HG02840 (cell line): ENCODE results near the gene CDK10.

Experiments used
- ATAC-seq: cut with Tn5 transposase; IDR thresholded peaks from one replicate; pipeline ENCODE4 v1.9.1; 2021; ENCODE audit warnings: mild to moderate bottlenecking, moderate library complexity, moderate number of reproducible peaks; ENCODE audit not compliant: unreplicated experiment, low FRiP score

The CDK10 gene

DNA sequence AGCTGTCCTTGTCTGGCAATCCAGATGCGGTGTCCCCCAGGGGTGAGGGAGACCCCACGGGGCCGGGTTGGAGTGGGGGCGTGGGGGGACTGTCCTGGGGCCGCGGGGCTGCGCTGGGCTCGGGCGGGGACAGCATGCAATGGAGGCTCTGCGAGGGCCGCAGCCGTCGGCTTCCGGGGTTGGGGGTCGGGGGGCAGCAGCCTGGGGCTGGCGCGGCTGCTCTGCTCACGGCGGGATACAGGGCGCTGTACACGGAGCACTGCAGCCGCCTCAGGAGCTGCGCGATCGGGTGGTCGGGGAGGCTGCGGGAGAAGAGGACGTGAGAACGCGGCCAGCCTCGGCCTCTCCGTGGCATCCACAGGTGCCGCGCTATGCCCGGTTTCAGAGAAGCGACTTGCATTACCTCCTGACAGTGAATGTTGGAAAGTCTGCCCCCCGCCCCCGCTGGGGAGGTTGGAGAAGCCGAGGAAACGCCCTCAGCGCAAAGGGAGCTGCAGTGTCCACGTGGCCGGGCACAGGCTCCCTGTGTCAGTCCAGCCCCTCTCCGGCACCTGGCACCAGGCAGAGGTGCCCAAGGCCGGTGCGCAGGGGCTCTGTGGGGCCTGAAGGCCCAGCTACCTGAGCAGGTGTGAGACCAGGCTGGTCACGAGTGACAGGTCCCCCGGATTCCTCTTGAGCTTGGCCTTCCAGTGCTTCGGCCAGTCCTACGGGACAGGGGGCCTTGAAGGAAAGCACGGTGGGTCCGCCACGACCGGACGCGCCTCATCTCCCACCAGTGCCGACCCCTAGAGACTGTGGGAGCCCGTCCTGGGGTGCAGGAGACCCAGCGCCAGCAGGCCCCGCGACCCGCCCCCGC lies 24.4 kb downstream of the CDK10 start:
- ATAC-seq: no peak

DNA sequence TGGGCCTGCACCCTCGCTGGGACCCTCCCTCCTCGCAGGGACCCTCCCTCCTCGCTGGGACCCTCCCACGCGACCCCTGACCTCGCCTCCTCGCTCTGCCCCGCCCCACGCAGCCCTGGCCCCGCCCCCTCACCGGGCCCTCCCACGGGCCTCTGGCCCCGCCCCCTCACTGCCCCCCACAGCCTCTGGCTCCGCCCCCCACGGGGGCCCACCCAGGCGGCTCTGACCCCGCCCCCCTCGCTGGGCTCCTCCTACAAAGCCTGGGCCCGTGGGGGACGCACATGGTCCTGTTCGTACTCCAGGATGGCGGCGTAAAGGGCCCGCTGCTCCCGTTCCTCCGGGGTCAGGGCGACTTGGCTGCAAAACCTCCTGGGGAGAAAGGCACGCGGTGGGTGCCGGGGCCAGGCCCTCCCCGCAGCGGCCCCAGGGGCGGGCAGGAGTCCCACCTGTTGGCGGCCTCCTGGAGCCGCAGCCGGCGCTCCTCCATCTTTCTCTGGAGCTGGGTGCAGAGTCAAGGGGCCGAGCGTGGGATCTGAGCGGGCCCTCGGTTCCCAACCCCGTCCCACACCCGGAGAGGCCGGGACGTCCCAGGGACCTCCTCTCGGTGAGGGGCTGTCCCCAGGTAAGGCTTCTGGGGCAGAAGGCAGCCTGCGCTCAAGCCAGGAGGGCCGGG lies 25.2 kb downstream of the CDK10 start:
- no peak for ATAC-seq

DNA sequence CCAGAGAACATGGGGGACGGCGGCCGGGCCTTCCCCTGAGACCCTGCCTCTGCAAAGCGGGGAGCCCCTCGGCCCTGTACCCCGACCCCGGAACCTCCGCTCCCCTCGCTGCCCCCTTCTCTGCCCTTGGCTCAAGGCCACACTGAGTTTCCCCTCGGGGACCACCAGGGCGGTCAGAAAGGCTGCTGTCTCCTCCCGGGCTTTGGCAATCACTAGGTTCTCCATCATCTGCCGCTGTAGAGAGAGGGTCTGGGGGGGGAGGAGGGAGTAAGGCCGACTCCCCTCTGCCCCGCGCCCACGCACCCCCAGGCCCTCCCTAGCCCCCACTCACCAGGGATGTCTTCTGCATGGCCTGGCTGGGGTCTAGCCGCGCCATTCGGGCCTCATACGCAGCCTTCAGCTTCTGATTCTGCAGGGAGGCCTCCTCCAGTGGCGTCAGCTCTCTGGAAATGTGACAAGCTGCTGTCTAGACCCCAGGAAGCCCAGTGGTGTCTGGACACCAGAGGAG lies 25.8 kb downstream of the CDK10 start:
- no peak for ATAC-seq

DNA sequence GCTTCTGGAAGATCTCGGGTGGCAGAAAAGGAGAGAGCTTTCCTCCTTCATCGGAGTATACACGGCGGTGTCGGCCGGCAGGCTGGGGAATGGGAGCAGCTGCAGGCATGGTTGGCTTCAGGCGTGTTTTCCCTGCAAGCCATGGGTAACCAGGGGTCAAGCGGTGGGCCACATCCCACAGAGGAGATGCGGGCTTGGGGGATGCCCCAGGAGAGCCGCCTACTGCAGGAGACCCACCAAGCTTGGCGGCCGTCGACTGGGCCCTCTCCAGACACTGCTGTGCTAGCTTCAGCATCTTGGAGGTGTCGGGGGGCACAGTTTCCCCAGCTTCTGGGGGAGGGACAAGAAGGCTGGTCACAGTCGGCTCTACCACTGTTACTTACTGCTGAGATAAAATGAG lies 30.0 kb downstream of the CDK10 start:
- ATAC-seq: no peak

DNA sequence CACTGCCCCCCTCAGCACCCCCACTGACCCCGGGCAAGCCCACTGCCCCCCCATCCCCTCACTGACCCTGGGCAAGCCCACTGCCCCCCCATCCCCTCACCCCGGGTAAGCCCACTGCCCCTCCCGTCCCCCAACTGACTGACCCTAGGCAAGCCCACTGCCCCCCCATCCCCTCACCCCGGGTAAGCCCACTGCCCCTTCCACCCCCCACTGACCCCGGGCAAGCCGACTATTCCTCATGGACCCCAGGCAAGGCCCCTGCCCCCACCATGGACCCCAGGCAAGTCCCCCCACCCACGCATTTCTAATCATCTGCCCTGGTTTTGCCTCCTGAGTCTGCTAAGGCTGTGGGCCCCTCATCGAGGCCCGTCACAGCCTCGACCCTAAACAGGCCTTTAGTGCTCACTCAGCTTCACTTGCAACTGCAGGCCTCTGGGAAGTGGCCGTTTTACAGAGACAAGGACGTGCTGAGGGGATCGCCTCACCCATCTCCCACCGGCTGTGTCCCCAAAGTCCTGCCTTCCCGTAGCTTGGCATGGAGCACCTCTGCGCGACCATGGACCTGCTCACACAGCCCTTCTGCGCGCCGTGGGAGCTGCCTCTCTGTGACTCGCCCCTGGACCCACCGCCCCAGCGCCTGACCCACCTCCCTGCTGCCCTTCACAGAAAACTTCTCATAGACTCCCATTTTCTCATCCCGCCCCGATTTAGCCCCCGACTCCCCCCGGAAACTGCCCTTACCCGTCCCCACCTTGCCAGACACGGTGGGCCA lies 30.6 kb downstream of the CDK10 start:
- no peak for ATAC-seq

DNA sequence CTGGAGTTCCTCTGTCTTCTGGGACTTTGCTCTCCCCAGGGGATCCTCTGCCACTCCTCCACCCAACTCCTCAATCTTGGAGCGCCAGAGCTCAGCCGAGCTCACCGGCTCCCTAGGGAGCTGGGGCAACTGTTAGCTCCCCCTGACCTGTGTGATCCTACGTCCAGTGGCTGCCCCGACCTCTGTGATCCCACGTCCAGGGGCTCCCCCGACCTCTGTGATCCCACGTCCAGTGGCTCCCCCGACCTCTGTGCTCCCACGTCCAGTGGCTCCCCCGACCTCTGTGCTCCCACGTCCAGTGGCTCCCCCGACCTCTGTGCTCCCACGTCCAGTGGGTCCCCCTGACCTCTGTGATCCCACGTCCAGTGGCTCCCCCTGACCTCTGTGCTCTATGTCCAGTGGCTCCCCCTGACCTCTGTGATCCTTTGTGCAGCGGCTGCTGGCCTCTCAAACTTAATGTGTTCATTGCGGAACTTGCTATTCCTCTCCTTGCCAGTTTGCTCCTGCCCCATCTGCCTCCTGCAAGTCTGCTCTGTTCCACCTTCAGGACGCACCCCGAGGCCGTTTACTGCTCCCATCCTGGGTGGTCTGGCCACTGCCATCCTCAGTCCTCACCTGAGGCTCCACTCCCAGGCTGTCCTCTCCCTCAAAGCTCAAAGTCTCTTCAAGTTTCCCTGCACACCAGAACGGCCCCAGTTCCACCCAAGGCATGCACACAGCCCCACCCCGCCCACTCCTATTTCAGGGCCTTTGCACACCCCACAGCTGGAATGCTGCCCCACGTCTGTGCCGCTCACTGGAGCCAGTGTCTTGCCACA lies 31.4 kb downstream of the CDK10 start:
- ATAC-seq: no peak

DNA sequence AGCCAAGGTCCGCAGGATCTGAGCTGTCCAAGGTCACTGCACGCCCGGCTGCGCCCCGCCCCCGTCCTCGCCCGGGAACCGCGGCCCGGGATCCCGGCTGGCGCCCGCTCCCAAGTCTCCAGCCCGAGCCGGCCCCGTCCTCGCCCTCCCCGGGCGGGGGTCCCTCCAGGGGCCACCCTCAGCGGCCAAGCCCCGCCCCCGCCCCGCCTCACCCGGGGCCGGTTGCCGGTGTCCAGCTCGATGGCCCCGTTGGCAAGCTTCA lies 34.0 kb downstream of the CDK10 start:
- ATAC-seq: peak; percentile 23

DNA sequence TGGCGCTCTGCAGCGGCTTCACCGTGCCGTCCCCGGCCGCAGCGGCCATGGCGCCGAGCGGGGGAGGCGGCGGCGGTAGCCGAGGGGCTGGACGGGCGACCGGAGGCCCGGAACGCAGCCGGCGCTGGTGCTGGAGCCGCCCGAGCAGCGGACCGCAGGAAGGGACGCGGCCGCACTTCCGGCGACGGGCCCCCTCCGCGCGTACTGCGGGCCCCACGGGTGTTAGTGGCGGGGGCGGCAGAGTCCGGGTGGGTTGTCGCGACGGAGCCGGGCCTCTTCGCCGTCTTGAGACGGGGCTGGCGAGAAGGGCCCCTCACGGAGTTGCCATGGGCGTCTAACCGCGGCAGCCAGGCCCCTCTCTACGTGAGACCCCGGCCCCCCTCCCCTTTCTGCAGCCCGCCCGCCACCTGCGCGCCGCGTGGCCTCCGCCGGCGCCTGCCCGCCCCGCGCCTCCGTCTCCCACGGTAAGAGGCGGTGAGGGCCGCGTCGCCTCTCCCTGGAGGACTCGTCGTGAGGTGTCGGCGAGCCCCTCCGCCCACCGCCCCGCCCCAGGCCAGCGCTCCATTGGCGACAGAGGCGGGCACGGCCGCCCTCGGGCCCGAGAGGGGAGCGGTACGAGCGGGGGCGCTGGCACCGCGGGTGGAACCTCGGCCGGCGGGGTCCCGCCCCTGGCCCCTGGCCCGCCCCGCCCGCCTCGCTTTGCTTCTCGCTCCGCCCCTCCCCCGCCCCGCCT lies 34.5 kb downstream of the CDK10 start, which contains the start of the genes VPS9D1 and ZNF276:
TSS of gene VPS9D1 (minus strand) at position 86 of the 733 bp plus-strand sequence. CDS start at position 49, 37 bp downstream.
TSS of gene ZNF276 (plus strand) at position 725 of the 733 bp plus-strand sequence. CDS start 104 bp downstream, outside the sequence.
- peak; percentile 50 for ATAC-seq

DNA sequence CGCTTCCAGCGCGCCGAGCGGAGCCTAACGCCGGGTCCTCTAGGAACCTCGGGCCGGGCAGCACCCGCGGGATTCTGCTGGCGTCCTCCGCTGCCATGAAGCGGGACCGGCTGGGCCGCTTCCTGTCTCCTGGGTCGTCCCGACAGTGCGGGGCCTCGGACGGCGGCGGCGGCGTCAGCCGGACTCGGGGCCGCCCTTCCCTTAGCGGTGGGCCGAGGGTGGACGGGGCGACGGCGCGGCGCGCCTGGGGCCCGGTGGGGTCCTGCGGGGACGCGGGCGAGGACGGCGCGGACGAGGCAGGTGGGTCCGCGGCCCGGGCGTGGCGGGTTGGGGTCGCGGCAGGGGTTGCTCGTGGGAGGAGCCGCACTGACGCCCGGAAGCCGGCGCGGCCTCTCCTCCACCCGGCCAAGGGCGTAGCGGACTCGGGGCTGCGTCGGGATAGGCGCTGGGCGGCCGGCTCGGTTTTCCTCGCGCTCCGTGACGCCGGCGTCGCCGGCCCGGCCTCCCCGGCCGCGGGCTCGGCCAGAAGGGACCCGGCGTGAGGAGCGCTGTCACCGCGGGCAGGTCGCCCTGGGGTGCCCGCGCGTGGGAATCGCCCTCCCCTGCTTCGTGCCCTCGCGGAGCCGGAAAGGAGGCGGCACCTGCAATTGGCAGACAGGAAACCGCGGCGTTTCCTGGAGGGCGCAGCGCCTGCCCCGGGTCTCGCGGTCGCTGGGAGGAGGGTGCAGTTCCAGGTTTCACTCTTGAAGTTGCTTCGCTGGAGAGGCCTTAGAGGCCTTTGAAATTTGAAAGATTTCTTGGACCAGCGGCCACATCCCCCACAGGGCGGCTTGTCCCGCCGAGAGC lies 35.3 kb downstream of the CDK10 start:
- ATAC-seq: peak; percentile 33

DNA sequence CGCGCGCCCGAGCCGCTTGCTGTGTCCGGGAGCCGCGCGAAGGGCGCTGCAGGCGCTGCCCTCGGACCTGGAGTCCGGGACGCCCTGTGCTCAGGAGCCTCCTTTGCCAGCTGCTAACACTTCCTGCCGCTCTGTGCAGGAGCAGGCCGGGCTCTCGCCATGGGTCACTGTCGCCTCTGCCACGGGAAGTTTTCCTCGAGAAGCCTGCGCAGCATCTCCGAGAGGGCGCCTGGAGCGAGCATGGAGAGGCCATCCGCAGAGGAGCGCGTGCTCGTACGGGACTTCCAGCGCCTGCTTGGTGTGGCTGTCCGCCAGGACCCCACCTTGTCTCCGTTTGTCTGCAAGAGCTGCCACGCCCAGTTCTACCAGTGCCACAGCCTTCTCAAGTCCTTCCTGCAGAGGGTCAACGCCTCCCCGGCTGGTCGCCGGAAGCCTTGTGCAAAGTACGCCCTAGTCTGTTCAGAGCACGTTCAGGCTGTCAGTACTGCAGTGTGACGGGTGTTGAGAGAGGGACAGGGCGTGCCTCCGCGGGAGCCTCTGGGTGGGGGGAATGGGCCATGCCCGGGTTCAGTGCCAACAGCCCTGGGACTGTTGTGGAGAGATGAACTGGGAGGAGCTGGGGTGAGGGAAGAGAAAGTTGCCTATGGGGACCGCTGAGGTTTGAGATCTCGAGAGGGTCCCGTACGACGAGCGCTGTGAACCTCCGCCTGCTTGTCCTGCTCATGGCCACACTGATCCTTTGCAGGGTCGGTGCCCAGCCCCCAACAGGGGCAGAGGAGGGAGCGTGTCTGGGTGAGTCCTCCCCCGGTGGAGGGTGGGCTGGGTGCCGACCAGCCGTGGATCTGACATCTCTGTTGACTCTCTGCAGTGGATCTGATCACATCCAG lies 36.1 kb downstream of the CDK10 start:
- ATAC-seq: peak; percentile 8

DNA sequence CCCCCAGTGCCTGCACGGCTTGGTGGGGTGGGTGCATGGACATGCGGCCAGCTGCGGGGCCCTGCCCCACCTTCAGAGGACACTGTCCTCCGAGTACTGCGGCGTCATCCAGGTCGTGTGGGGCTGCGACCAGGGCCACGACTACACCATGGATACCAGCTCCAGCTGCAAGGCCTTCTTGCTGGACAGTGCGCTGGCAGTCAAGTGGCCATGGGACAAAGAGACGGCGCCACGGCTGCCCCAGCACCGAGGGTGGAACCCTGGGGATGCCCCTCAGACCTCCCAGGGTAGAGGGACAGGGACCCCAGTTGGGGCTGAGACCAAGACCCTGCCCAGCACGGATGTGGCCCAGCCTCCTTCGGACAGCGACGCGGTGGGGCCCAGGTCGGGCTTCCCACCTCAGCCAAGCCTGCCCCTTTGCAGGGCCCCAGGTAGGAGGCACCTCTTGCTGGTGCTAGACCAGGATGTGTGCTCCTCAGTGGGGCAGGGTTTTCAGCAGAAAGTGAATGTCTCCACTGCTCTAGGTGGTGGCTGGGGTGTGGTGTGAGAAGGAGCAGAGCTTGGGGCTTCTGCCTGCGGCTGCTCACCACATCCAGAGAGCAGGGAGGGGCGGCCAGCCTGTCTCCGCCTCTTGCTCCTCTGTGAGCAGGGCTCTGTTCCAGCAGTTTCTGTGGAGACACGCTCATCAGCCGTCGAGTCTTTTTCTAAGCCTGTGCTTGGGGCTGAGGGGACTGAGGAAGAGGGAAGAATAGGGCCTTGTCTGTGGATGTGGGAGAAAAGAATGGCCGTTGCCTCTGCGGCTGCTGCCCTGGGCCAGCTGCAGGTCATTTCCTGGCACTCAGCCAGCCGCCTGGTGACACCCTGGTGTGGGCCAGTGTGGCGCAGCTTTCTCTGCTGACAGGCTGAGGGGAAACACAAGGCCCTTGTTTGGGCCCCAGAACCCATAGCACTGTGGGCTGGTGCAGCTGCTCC lies 37.1 kb downstream of the CDK10 start:
- no peak for ATAC-seq

DNA sequence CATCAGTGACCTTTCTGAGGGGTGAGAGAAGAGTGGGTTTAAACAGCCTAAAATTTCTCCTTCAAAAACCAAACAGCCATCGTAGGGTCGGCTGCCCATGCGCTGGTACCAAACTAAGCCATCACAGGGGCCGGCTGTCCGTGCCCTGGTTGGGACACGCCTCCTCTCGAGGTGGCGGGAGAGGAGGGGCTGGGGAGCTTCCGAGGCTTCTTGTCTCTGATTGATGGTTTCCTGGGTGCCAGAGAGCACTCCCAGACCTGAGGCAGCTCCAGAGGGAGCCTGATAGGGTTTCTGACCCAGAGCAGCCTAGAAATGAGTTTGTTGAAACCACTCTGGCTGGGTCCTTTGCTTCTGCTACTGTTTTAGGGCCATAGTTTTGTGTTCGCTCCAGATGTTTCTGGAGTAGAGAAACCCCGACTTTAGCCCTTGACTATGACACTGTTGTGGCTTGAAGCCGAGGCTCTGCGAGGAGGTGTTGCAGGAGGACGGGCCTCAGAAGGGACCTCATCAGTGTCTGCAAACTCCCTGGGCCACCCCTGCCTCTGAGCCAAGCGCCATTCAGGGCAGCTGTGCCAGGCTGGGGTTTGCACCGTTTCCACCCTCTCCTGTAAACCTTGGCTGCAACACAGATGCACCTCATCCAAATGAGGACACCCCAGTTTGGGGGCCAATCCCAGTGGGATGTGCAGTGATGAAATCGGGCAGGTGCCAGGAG lies 41.1 kb downstream of the CDK10 start:
- no peak for ATAC-seq

DNA sequence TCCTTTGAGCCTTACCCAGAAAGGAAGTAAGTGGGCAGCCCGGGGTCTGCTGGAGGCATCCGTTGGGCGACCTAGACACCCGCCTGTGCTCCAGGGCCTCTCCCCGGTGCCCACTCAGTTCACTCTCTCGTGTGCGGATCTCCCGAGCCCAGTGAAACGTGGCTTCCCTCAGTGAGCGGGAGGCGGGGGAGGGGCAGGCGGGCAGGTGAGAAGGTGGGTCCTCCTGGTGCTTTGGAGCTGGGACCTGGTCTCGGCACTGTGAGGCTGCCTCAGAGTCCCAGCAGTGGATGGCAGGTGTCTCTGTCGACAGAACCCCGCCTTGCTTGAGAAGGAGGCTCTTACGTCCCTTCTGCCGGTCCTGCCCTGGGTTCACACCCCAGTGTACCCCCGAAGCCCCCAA lies 42.8 kb downstream of the CDK10 start:
- no peak for ATAC-seq

DNA sequence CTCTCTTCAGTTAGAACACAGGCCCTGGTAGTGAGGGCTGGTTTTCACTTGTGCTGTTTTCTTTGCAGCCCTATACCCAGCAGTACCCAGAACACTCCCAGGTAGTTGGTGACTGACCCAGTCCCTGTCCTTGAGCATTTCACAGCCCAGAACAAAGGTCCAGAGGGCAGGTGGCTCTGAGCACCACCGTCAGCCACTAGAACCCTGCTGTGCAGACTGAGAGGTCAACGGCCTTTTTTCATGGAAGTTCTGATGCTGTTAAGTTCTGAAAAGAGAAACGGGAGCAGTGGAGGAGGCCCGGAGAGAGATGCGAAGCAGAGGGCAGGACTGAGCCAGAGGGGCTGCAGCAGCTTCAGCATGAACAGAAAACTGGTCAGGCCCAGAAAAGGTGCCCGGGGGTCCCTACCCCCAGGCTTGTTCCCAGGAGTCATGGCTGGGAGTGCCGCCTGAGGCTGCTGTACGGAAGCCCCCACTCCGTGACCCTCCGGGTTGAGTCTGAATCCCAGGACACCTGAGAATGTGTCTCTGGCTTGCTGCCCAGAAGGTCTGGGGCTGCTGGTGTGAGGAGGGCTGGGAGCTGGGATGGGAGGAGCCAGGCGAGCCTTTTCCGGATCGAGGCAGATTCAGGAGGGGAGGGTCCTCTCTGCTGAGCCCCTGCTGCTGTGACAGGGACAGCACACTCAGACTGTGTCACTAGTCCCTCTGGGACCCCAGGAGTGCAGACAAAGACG lies 43.5 kb downstream of the CDK10 start:
- no peak for ATAC-seq

DNA sequence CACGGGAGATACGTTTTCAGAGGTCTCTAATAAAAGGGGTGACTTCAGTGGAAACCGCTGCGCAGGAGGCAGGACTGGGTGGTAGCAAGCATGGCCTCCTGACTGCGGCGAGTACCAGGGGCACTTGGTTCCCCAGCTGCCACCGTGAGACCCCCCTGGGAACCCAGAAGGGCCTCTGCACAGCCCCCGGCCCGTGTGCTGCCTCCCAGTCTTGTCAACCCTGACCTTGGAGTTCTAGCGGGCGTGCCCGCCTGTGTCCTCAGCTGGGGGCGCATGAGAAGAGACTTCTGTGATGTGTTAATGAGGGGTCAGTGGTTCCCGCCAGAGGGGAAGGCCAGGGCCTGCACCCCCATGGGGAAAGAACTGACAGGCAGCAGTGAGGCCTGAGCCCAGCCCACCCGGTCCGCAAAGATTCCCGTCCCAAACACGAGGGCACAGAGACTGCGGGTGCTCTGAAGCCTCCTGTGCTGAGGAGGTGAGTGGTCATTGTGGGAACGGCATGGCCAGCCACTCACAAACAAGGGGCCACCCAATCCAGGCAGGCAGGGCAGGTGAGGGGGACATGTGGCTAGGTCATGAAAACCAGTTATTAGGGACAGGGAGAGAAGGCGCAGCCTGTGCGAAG lies 44.2 kb downstream of the CDK10 start:
- ATAC-seq: no peak
